ENCODE data around the gene ZNF740. TPM values are rescaled to one million over a fixed set of nuclear protein-coding genes. Genes with fewer than 3 reads are reported as not detected.

Gene ZNF740
- total and polyA plus RNA-seq, 2 of the 4 experiments (the other 2 are of a cell fraction) = 13.1 to 14.0 TPM

DNA sequence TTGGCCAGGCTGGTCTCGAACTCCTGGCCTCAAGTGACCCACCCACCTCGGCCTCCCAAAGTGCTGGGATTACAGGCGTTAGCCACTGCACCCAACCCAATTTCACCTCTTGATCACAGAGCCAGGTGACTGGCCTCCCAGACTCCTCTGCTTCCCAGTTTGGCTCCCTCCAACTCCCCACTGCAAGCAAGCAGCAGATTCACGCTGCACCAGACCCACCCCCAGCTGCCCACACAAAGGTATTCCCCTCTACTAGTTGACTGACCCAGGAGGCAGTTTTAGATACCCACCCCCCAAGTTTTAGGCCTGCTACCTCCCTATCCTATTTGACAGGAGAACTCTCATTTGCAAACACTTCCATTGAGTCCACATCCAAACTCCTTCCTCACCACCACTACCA is 46.3 kb downstream of the ZNF740 start (continued):
- TF ChIP-seq RAD21 (IDR thresholded peaks at IDR 0.05; ENCODE audit: low read length) = no peak

DNA sequence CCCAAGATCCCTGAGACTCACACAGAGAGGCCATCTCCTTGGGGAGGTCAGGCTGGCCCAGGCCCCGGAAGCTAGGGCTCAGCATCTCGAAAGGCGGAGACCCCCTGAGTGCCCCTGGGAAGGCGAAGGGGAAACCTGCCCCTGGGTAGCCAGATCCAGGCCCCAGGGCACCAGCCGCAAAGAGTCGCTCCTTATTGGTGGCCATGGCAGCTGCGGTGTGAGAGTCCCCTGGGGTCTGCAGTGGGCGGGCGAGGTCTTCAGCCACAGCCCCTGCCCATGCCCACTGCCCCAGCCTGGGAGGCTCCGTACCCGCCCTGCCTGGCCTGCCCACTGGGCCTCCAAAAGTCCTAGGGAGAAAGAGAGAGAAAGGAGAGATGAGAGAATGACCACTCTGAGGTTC is 46.8 kb downstream of the ZNF740 start:
- CTCF ChIA-PET = no interaction called here
- H3K4me1 ChIP-seq (ENCODE audit: control insufficient read depth, insufficient read depth, low read length) = peaks cover 32% of the 10 kb centered on the region

More for the DNA sequence above, 46.8 kb downstream of the ZNF740 start:
- no peak overlapping the region for H3K14ac ChIP-seq (replicated peaks; ENCODE audit: low read depth, low read length)
- no peaks in the 10 kb centered on the region for H4K20me1 ChIP-seq (ENCODE audit: insufficient read depth, low read length)
- in situ Hi-C loops (cut with MboI; ENCODE audit: low sequenced_read_pairs) = no loop called here
- no peak overlapping the region for H3K56ac ChIP-seq (ENCODE audit: extremely low read depth, insufficient read depth, low read length)
- H2BK15ac ChIP-seq (ENCODE audit: low read depth, low read length) = no peak overlapping the region
- H3K23ac ChIP-seq (ENCODE audit: low read depth, low read length) = no peak overlapping the region
- DNase-seq (no peak), ATAC-seq (ENCODE audit: low read depth) (no peak)
- WGBS, 2 experiments (ENCODE audit: extremely low coverage in 2 of 2, insufficient read length in 1 of 2) = 76% methylated on average over 3 of the region's 11 CpGs; no CpG with 5 or more reads in 1 of the 2 experiments
- no peak overlapping the region for H2BK120ac ChIP-seq (ENCODE audit: low read depth, low read length)
- H3K9me1 ChIP-seq (ENCODE audit: insufficient read depth, low read length) = peaks cover 30% of the 10 kb centered on the region
- no TSS peak for BruUV-seq (replicated peaks)
- H2AFZ ChIP-seq (replicated peaks; ENCODE audit: low read length, poor library complexity) = no peak overlapping the region
- H2AK9ac ChIP-seq (replicated peaks; ENCODE audit: low read depth, low read length, poor library complexity) = no peak overlapping the region
- dilution Hi-C loops (cut with HindIII; ENCODE audit: low sequenced_read_pairs, unreplicated experiment) = no loop called here
- no peak overlapping the region for H4K8ac ChIP-seq (ENCODE audit: low read depth in 2 of 2, low read length in 2 of 2)
- H4K91ac ChIP-seq (ENCODE audit: insufficient read depth, low read depth, low read length) = no peak overlapping the region
- no peaks in the 10 kb centered on the region for H3K27me3 ChIP-seq (ENCODE audit: control insufficient read depth, insufficient read depth, low read length)
- no peak overlapping the region for H2AK5ac ChIP-seq (ENCODE audit: low read depth, low read length)
- no peak overlapping the region for H3K4ac ChIP-seq (ENCODE audit: low read depth, low read length)
- no peak overlapping the region for H2BK5ac ChIP-seq (ENCODE audit: low read depth, low read length, poor library complexity, severe bottlenecking)
- no peak for TF ChIP-seq NFE2L2 (IDR thresholded peaks at IDR 0.05; ENCODE audit: low read depth, low read length)
- no peak for TF ChIP-seq BHLHE40 (IDR thresholded peaks at IDR 0.05; ENCODE audit: low read depth, low read length)
- TF ChIP-seq RCOR1 (IDR thresholded peaks at IDR 0.05; ENCODE audit: insufficient replicate concordance, low read length) = no peak
- TF ChIP-seq, protein P1, sequence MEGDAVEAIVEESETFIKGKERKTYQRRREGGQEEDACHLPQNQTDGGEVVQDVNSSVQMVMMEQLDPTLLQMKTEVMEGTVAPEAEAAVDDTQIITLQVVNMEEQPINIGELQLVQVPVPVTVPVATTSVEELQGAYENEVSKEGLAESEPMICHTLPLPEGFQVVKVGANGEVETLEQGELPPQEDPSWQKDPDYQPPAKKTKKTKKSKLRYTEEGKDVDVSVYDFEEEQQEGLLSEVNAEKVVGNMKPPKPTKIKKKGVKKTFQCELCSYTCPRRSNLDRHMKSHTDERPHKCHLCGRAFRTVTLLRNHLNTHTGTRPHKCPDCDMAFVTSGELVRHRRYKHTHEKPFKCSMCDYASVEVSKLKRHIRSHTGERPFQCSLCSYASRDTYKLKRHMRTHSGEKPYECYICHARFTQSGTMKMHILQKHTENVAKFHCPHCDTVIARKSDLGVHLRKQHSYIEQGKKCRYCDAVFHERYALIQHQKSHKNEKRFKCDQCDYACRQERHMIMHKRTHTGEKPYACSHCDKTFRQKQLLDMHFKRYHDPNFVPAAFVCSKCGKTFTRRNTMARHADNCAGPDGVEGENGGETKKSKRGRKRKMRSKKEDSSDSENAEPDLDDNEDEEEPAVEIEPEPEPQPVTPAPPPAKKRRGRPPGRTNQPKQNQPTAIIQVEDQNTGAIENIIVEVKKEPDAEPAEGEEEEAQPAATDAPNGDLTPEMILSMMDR (conservative IDR thresholded peaks at IDR 0.05; ENCODE audit: low read depth, low read length) = no peak
- H3K36me3 ChIP-seq (ENCODE audit: control insufficient read depth, insufficient read depth, low read length) = peaks cover 4% of the 10 kb centered on the region; the same call in 1 of the 2 replicates
- no peak overlapping the region for H3K4me3 ChIP-seq (ENCODE audit: insufficient read depth, low read depth, low read length)
- H3K79me1 ChIP-seq (ENCODE audit: low read depth in 1 of 2, low read length in 2 of 2) = peaks cover 5 to 47% of the 10 kb centered on the region in 2 experiments; a peak in 3 of 4 replicates
- POLR2A ChIA-PET (ENCODE audit: unreplicated experiment) = no interaction called here
- H2BK20ac ChIP-seq (ENCODE audit: low read depth, low read length) = no peak overlapping the region
- no peak overlapping the region for H3K18ac ChIP-seq (ENCODE audit: low read depth, low read length)
- no peaks in the 10 kb centered on the region for H3K9me3 ChIP-seq (ENCODE audit: control insufficient read depth, insufficient read depth, low read length)
- H3K4me2 ChIP-seq (ENCODE audit: low read depth, low read length) = no peak overlapping the region
- H3K9ac ChIP-seq (ENCODE audit: low read depth, low read length) = no peak overlapping the region
- intact Hi-C loops (cut with micrococcal nuclease) = no loop called here
- no peak overlapping the region for H4K5ac ChIP-seq (ENCODE audit: low read depth, low read length)
- H3K27ac ChIP-seq (ENCODE audit: insufficient read depth, low read length) = no peak overlapping the region
